IPS-15b (cell line): ENCODE data around the gene EXOC6B.

Experiments used
- H3K27me3 ChIP-seq: one replicate; pipeline ENCODE4 v1.6.1; 2013; ENCODE audit warnings: low read length; ENCODE audit not compliant: control insufficient read depth, insufficient read depth
- H3K36me3 ChIP-seq: one replicate; pipeline ENCODE4 v1.6.1; 2013; ENCODE audit warnings: low read length; ENCODE audit not compliant: control insufficient read depth, insufficient read depth
- H3K4me1 ChIP-seq: one replicate; pipeline ENCODE4 v1.6.1; 2013; ENCODE audit warnings: mild to moderate bottlenecking, low read length; ENCODE audit not compliant: control insufficient read depth, insufficient read depth
- H3K4me3 ChIP-seq: one replicate; pipeline ENCODE4 v1.5.1; 2013; ENCODE audit warnings: low read depth, low read length
- H3K9ac ChIP-seq: one replicate; pipeline ENCODE4 v1.6.1; 2013; ENCODE audit warnings: low read depth, mild to moderate bottlenecking, low read length
- H3K9me3 ChIP-seq: one replicate; pipeline ENCODE4 v1.6.1; 2013; ENCODE audit warnings: mild to moderate bottlenecking, low read length; ENCODE audit not compliant: control insufficient read depth, insufficient read depth

Gene EXOC6B

GRCh38 chr2:72780477-72780876 is 45.4 kb downstream of the EXOC6B start:
- Histone ChIP-seq H3K4me1 (peaks cover 3% of the 10 kb centered on the region), H3K36me3 (no peaks in the 10 kb centered on the region), H3K9ac (no peak overlapping the region), H3K27me3 (no peaks in the 10 kb centered on the region), H3K4me3 (no peak overlapping the region), H3K9me3 (no peaks in the 10 kb centered on the region)

GRCh38 chr2:72779495-72779894 is 46.3 kb downstream of the EXOC6B start:
- no peak overlapping the region for H3K9ac ChIP-seq
- no peaks in the 10 kb centered on the region for H3K27me3 ChIP-seq
- H3K4me1 ChIP-seq = peaks cover 8% of the 10 kb centered on the region
- no peaks in the 10 kb centered on the region for H3K36me3 ChIP-seq
- H3K9me3 ChIP-seq = no peaks in the 10 kb centered on the region
- H3K4me3 ChIP-seq = no peak overlapping the region

- no peak overlapping the region for H3K4me3 ChIP-seq
- no peak overlapping the region for H3K9ac ChIP-seq
- H3K36me3 ChIP-seq = no peaks in the 10 kb centered on the region
- H3K9me3 ChIP-seq = no peaks in the 10 kb centered on the region
- no peaks in the 10 kb centered on the region for H3K27me3 ChIP-seq
- H3K4me1 ChIP-seq = peaks cover 8% of the 10 kb centered on the region
Measured at GRCh38 chr2:72778410-72778809, 47.4 kb downstream of the EXOC6B start.

GRCh38 chr2:72770879-72771461 is 54.9 kb downstream of the EXOC6B start:
- peaks cover 11% of the 10 kb centered on the region for H3K4me1 ChIP-seq
- no peaks in the 10 kb centered on the region for H3K27me3 ChIP-seq
- H3K9me3 ChIP-seq = no peaks in the 10 kb centered on the region
- no peaks in the 10 kb centered on the region for H3K36me3 ChIP-seq
- H3K4me3 ChIP-seq = no peak overlapping the region
- H3K9ac ChIP-seq = no peak overlapping the region

GRCh38 chr2:72765997-72766609 is 59.7 kb downstream of the EXOC6B start:
- Histone ChIP-seq H3K4me1 (peaks cover 10% of the 10 kb centered on the region), H3K9ac (no peak overlapping the region), H3K27me3 (no peaks in the 10 kb centered on the region), H3K36me3 (no peaks in the 10 kb centered on the region), H3K4me3 (no peak overlapping the region), H3K9me3 (no peaks in the 10 kb centered on the region)

GRCh38 chr2:72762276-72762675 is 63.6 kb downstream of the EXOC6B start:
- H3K9me3 ChIP-seq = no peaks in the 10 kb centered on the region
- H3K9ac ChIP-seq = no peak overlapping the region
- no peaks in the 10 kb centered on the region for H3K36me3 ChIP-seq
- H3K4me3 ChIP-seq = no peak overlapping the region
- H3K27me3 ChIP-seq = no peaks in the 10 kb centered on the region
- peaks cover 7% of the 10 kb centered on the region for H3K4me1 ChIP-seq

- no peak overlapping the region for H3K4me3 ChIP-seq
- H3K4me1 ChIP-seq = peaks cover 4% of the 10 kb centered on the region
- H3K9me3 ChIP-seq = no peaks in the 10 kb centered on the region
- no peak overlapping the region for H3K9ac ChIP-seq
- no peaks in the 10 kb centered on the region for H3K36me3 ChIP-seq
- H3K27me3 ChIP-seq = no peaks in the 10 kb centered on the region
Measured at GRCh38 chr2:72759755-72760154, 66.1 kb downstream of the EXOC6B start.

- H3K4me1 ChIP-seq = peaks cover 4% of the 10 kb centered on the region
- H3K9ac ChIP-seq = no peak overlapping the region
- no peaks in the 10 kb centered on the region for H3K9me3 ChIP-seq
- H3K27me3 ChIP-seq = no peaks in the 10 kb centered on the region
- H3K36me3 ChIP-seq = no peaks in the 10 kb centered on the region
- no peak overlapping the region for H3K4me3 ChIP-seq
Measured at GRCh38 chr2:72757177-72757775, 68.6 kb downstream of the EXOC6B start.

- no peaks in the 10 kb centered on the region for H3K27me3 ChIP-seq
- H3K36me3 ChIP-seq = no peaks in the 10 kb centered on the region
- H3K4me1 ChIP-seq = peaks cover 15% of the 10 kb centered on the region
- H3K9me3 ChIP-seq = no peaks in the 10 kb centered on the region
- H3K9ac ChIP-seq = no peak overlapping the region
- no peak overlapping the region for H3K4me3 ChIP-seq
Measured at GRCh38 chr2:72755647-72756423, 70.0 kb downstream of the EXOC6B start.

GRCh38 chr2:72754628-72755320 is 71.1 kb downstream of the EXOC6B start:
- Histone ChIP-seq H3K4me3 (no peak overlapping the region), H3K36me3 (no peaks in the 10 kb centered on the region), H3K27me3 (no peaks in the 10 kb centered on the region), H3K9ac (no peak overlapping the region), H3K9me3 (no peaks in the 10 kb centered on the region), H3K4me1 (peaks cover 22% of the 10 kb centered on the region)

GRCh38 chr2:72750977-72751639 is 74.7 kb downstream of the EXOC6B start:
- H3K27me3 ChIP-seq = no peaks in the 10 kb centered on the region
- H3K9ac ChIP-seq = no peak overlapping the region
- H3K4me1 ChIP-seq = peaks cover 25% of the 10 kb centered on the region
- no peaks in the 10 kb centered on the region for H3K9me3 ChIP-seq
- H3K4me3 ChIP-seq = peak overlapping the region; percentile 6
- no peaks in the 10 kb centered on the region for H3K36me3 ChIP-seq
